ENCODE results near the gene WDR54.

- TF ChIP-seq CTCF (IDR thresholded peaks at IDR 0.05) = no peak
- no peak for TF ChIP-seq POLR2A (IDR thresholded peaks at IDR 0.05)
Measured at GRCh38 chr2:74436111-74436805, 14.7 kb downstream of the WDR54 start.

All from uterus (tissue), 2 donors.